H1 (cell line): ENCODE data around the gene UBAC1. TPM values are rescaled to one million over a fixed set of nuclear protein-coding genes. Genes with fewer than 3 reads are reported as not detected.

Experiments used
- CTCF ChIA-PET: fragments of 300-600 bp; sonication (Branson Sonifier 250); formaldehyde crosslinking; loops from one replicate; lab custom pipeline; 2021; ENCODE audit not compliant: partially characterized antibody; lab: Charles Lee
- POLR2A ChIA-PET: fragments of 300-600 bp; sonication (Branson Sonifier 250); formaldehyde crosslinking; loops from one replicate; lab custom pipeline; 2021; ENCODE audit warnings: inconsistent platforms; ENCODE audit not compliant: partially characterized antibody; lab: Charles Lee
- DNase-seq, 2 experiments: peaks; one replicate each; pipeline versions ENCODE4 v3.0.0 to v3.0.0-alpha.2; 2010 to 2022; ENCODE audit warnings: low spot score in 2 of 2, low read depth in 1 of 2, mixed read lengths in 1 of 2
- FAIRE-seq: peaks from 2 replicates; lab custom pipeline; 2011; peaks lifted over from hg19 to GRCh38; lab: Jason Lieb, UNC
- H2AFZ ChIP-seq: 2 replicates; pipeline ENCODE4 v1.8.1; 2012; ENCODE audit warnings: low read length, inconsistent platforms
- H2AK5ac ChIP-seq: 2 replicates; pipeline ENCODE4 v1.6.1; 2013; ENCODE audit warnings: low read depth, low read length
- H2BK120ac ChIP-seq: replicated peaks from 2 replicates; pipeline ENCODE3; 2013; ENCODE audit warnings: low read depth, low read length, inconsistent platforms
- H2BK12ac ChIP-seq: 2 replicates; pipeline ENCODE4 v1.6.1; 2013; ENCODE audit warnings: low read depth, low read length
- H2BK15ac ChIP-seq: 2 replicates; pipeline ENCODE4 v1.6.1; 2013; ENCODE audit warnings: low read length
- H2BK20ac ChIP-seq: 2 replicates; pipeline ENCODE4 v1.6.1; 2013; ENCODE audit warnings: low read length
- H2BK5ac ChIP-seq: 2 replicates; pipeline ENCODE4 v1.6.1; 2013; ENCODE audit warnings: low read depth, low read length
- H3K14ac ChIP-seq: 2 replicates; pipeline ENCODE4 v1.6.1; 2013; ENCODE audit warnings: inconsistent platforms; ENCODE audit not compliant: insufficient read length
- H3K18ac ChIP-seq: 2 replicates; pipeline ENCODE4 v1.6.1; 2013; ENCODE audit warnings: low read length; ENCODE audit errors: extremely low read depth
- H3K23ac ChIP-seq: 2 replicates; pipeline ENCODE4 v1.6.1; 2013; ENCODE audit warnings: inconsistent platforms; ENCODE audit not compliant: insufficient read length
- H3K23me2 ChIP-seq: 2 replicates; pipeline ENCODE4 v1.6.1; 2013; ENCODE audit warnings: low read depth, low read length
- H3K27ac ChIP-seq: 2 replicates; pipeline ENCODE4 v1.6.1; 2011; ENCODE audit warnings: low read depth, low read length, inconsistent platforms
- H3K27me3 ChIP-seq, 4 experiments: replicated peaks in 1 of 4; 1 replicate in 1 of 4; 2 replicates in 3 of 4; pipeline versions ENCODE4 v1.6.1 to v1.8.1; 2011 to 2013; ENCODE audit warnings: low read length in 3 of 4, mild to moderate bottlenecking in 3 of 4, inconsistent platforms in 2 of 4, mixed read lengths in 2 of 4, moderate library complexity in 1 of 4; ENCODE audit not compliant: control insufficient read depth in 3 of 4, insufficient read depth in 3 of 4; ENCODE audit errors: extremely low read depth in 1 of 4
- H3K36me3 ChIP-seq, 4 experiments: 2 replicates each; pipeline versions ENCODE4 v1.6.1 to v1.8.1; 2011 to 2013; ENCODE audit warnings: mild to moderate bottlenecking in 4 of 4, low read length in 3 of 4, moderate library complexity in 2 of 4, control low read depth in 1 of 4, inconsistent platforms in 1 of 4; ENCODE audit not compliant: insufficient read depth in 4 of 4, control insufficient read depth in 2 of 4
- H3K4ac ChIP-seq: replicated peaks from 2 replicates; pipeline ENCODE3; 2013; ENCODE audit warnings: low read length, low read depth, mixed read lengths, inconsistent platforms; ENCODE audit not compliant: insufficient read length
- H3K4me1 ChIP-seq, 4 experiments: replicated peaks in 1 of 4; 1 replicate in 1 of 4; 2 replicates in 3 of 4; pipeline versions ENCODE4 v1.6.1 to v1.8.1; 2011 to 2013; ENCODE audit warnings: low read length in 3 of 4, inconsistent platforms in 2 of 4, mixed read lengths in 1 of 4; ENCODE audit not compliant: insufficient read depth in 4 of 4, control insufficient read depth in 3 of 4
- H3K4me2 ChIP-seq, 2 experiments: 2 replicates each; pipeline versions ENCODE4 v1.6.1 to v1.8.1; 2011 to 2013; ENCODE audit warnings: low read depth in 2 of 2, low read length in 2 of 2, control low read depth in 1 of 2, inconsistent platforms in 1 of 2, mild to moderate bottlenecking in 1 of 2; ENCODE audit not compliant: insufficient read depth in 1 of 2
- H3K4me3 ChIP-seq, 4 experiments: fragments of 200-600, 300-600 bp in 1 of 4; sonication (generic), shearing (Covaris generic), sonication (Bioruptor Twin) in 1 of 4; 2 replicates each; pipeline versions ENCODE4 v1.5.1 to v1.8.1; 2011 to 2016; ENCODE audit warnings: low read length in 4 of 4, low read depth in 3 of 4, control low read depth in 2 of 4, inconsistent platforms in 2 of 4, mild to moderate bottlenecking in 2 of 4, mixed read lengths in 1 of 4, moderate library complexity in 1 of 4; ENCODE audit not compliant: insufficient read depth in 2 of 4; ENCODE audit errors: extremely low read depth in 1 of 4
- H3K56ac ChIP-seq: replicated peaks from 2 replicates; pipeline ENCODE3; 2013; ENCODE audit warnings: low read depth, mild to moderate bottlenecking, mixed read lengths, low read length, inconsistent platforms; ENCODE audit not compliant: insufficient read length
- H3K79me1 ChIP-seq: 2 replicates; pipeline ENCODE4 v1.6.1; 2013; ENCODE audit warnings: low read depth, low read length, control low read depth
- H3K79me2 ChIP-seq, 2 experiments: 2 replicates each; pipeline versions ENCODE4 v1.6.1 to v1.8.1; 2012 to 2013; ENCODE audit warnings: low read length in 2 of 2, mild to moderate bottlenecking in 2 of 2, inconsistent platforms in 1 of 2; ENCODE audit not compliant: insufficient read depth in 2 of 2, control insufficient read depth in 1 of 2
- H3K9ac ChIP-seq, 4 experiments: replicated peaks in 1 of 4; 1 replicate in 1 of 4; 2 replicates in 3 of 4; pipeline versions ENCODE4 v1.6.1 to v1.8.1; 2011 to 2013; ENCODE audit warnings: low read depth in 3 of 4, low read length in 3 of 4, control low read depth in 2 of 4, mild to moderate bottlenecking in 2 of 4, moderate library complexity in 2 of 4, inconsistent platforms in 1 of 4; ENCODE audit errors: extremely low read depth in 1 of 4
- H3K9me3 ChIP-seq, 2 experiments: 2 replicates each; pipeline versions ENCODE4 v1.6.1 to v1.8.1; 2012 to 2013; ENCODE audit warnings: mild to moderate bottlenecking in 2 of 2, moderate library complexity in 2 of 2, control low read depth in 1 of 2, inconsistent platforms in 1 of 2, low read depth in 1 of 2, low read length in 1 of 2, mixed read lengths in 1 of 2; ENCODE audit not compliant: insufficient read depth in 2 of 2
- H4K20me1 ChIP-seq, 2 experiments: replicated peaks in 1 of 2; 2 replicates each; pipeline versions ENCODE3 to v1.8.1; 2011 to 2013; ENCODE audit warnings: inconsistent platforms in 2 of 2, low read length in 2 of 2, mild to moderate bottlenecking in 1 of 2; ENCODE audit not compliant: insufficient read depth in 2 of 2, control insufficient read depth in 1 of 2
- H4K5ac ChIP-seq: 2 replicates; pipeline ENCODE4 v1.6.1; 2013; ENCODE audit warnings: low read length, low read depth, mixed read lengths, inconsistent platforms; ENCODE audit not compliant: insufficient read length
- H4K8ac ChIP-seq: 2 replicates; pipeline ENCODE4 v1.8.0; 2013; ENCODE audit warnings: mild to moderate bottlenecking, moderate library complexity, low read length, inconsistent platforms; ENCODE audit not compliant: insufficient read depth; ENCODE audit errors: extremely low read depth
- H4K91ac ChIP-seq: replicated peaks from 2 replicates; pipeline ENCODE3; 2013; ENCODE audit warnings: low read length, mixed read lengths, inconsistent platforms; ENCODE audit not compliant: insufficient read length
- BACH1 ChIP-seq: IDR thresholded peaks from 2 replicates; pipeline ENCODE4 v1.6.1; 2012; ENCODE audit warnings: low read length, improper control_type of control experiment
- BRCA1 ChIP-seq: IDR thresholded peaks from 2 replicates; pipeline ENCODE4 v1.6.1; 2012; ENCODE audit warnings: low read depth, low read length, improper control_type of control experiment
- CHD2 ChIP-seq: IDR thresholded peaks from 2 replicates; pipeline ENCODE4 v1.6.1; 2012; ENCODE audit warnings: low read length, improper control_type of control experiment
- GABPA ChIP-seq: IDR thresholded peaks from 2 replicates; pipeline ENCODE4 v1.6.1; 2011; ENCODE audit warnings: mild to moderate bottlenecking, low read length, moderate library complexity, borderline replicate concordance; ENCODE audit not compliant: insufficient read depth
- NRF1 ChIP-seq: IDR thresholded peaks from 2 replicates; pipeline ENCODE4 v1.6.1; 2011; ENCODE audit warnings: mild to moderate bottlenecking, low read depth, low read length, improper control_type of control experiment
- PHF8 ChIP-seq: fragments of 200-600 bp; sonication (generic); conservative IDR thresholded peaks from 2 replicates; pipeline ENCODE4 v1.7.1; 2012; ENCODE audit warnings: low read depth, mild to moderate bottlenecking, inconsistent platforms, low read length, moderate library complexity
- SIN3A ChIP-seq, 2 experiments: IDR thresholded peaks in 1 of 2; conservative IDR thresholded peaks in 1 of 2; 2 replicates each; pipeline ENCODE4 v1.6.1; 2011 to 2012; ENCODE audit warnings: low read length in 2 of 2, improper control_type of control experiment in 1 of 2, low read depth in 1 of 2, mild to moderate bottlenecking in 1 of 2
- SIRT6 ChIP-seq: IDR thresholded peaks from one replicate; pipeline ENCODE4 v1.7.1; 2012; ENCODE audit warnings: low read length, inconsistent platforms
- SP1 ChIP-seq: IDR thresholded peaks from 2 replicates; pipeline ENCODE4 v1.6.1; 2011; ENCODE audit warnings: low read depth, low read length
- SUZ12 ChIP-seq: fragments of 200-600 bp; sonication (generic); IDR thresholded peaks from 2 replicates; pipeline ENCODE4 v1.6.1; 2012; ENCODE audit warnings: mild to moderate bottlenecking, inconsistent platforms, low read length, moderate library complexity, mixed read lengths
- TBP ChIP-seq: IDR thresholded peaks from 2 replicates; pipeline ENCODE4 v1.6.1; 2011; ENCODE audit warnings: low read depth, low read length, improper control_type of control experiment
- TEAD4 ChIP-seq: IDR thresholded peaks from 2 replicates; pipeline ENCODE4 v1.6.1; 2012; ENCODE audit warnings: low read depth, low read length, inconsistent platforms, mixed read lengths
- ZNF274 ChIP-seq: IDR thresholded peaks from 2 replicates; pipeline ENCODE4 v1.7.0; 2012; ENCODE audit warnings: low read length, borderline replicate concordance; ENCODE audit errors: extremely low read depth
- WGBS, 2 experiments: shearing (Covaris generic) in 1 of 2; methylation state at CpG; one replicate each; pipeline versions ENCODE4 v1.1.6 to v1.1.7; 2013 to 2015; ENCODE audit warnings: low lambda C conversion rate in 2 of 2, mixed read lengths in 2 of 2, inconsistent platforms in 1 of 2, low coverage in 1 of 2, missing lambda C conversion rate in 1 of 2; ENCODE audit not compliant: insufficient replicate concordance in 2 of 2, insufficient coverage in 1 of 2, insufficient read length in 1 of 2; ENCODE audit errors: extremely low coverage in 1 of 2, missing lambda C conversion rate in 1 of 2; 5-methylcytosine and 5-hydroxymethylcytosine counted together
- polyA plus RNA-seq, 7 experiments: library from polyadenylated mRNA; depleted of rRNA in 3 of 7; stranded (reverse) in 5 of 7; unstranded in 2 of 7; fragments of >200 nt in 5 of 7; fragments of 200-250 nt in 2 of 7; gene quantifications; 1 replicate in 5 of 7; 2 replicates in 1 of 7; 4 replicates in 1 of 7; pipeline versions ENCODE4 v1.2.1 to v1.2.3, GENCODE V29; 2011 to 2013; ENCODE audit warnings: missing spikeins in 2 of 7, mixed read lengths in 2 of 7
- total RNA-seq: library from RNA; stranded (reverse); fragmentation: NEBNext Ultra II Directional; extraction: Animal tissue kit (Norgen Biotek cat#: 25700); gene quantifications from 2 replicates; pipeline ENCODE4 v1.2.1, GENCODE V29; 2021

UBAC1 gene
- total and polyA plus RNA-seq, 2 of the 8 experiments (the other 6 are each of a cell fraction or from before 2014, with no cell fraction given): 59.3 to 85.2 TPM

DNA sequence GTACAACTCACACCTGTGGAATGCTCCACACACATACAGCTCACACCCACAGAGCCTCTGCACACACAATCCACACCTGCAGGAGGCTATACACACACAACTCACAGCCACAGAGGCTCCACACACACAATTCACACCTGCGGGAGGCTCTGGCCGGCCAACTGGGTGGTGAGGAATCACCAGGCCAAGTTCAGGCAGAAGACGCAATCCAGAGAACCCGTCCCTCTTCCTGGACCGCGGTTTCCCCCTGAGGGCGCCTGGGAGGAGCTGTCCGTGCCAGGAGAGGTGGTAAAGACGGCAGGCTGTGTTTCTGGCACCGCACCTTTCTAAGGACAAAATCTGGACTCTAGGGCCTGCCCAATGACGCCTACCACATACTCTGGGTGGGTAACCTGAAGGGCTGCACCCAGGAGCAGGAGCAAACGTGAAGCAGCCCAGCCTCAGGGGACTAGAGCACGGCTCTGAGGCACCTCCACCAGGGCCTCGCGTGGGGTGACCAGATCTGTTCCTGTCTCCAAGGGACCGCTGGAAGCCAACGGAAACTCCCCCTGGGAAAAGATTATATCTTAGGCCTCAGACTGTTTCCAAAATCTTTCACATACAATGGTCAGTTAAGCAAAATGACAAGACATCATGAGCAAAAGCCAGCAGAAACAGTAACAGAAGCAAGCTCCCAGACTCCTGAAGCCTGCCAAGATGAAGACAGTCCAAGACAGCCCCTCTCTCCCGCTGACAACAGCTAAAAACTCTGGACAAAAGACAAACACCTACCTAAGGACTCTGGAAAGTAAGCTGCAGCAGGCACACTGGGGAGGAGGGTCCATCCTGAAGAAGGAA, 70.8 kb downstream of the UBAC1 start:
- 85% methylated on average over 18 of the region's 18 CpGs; no CpG with 5 or more reads in 1 of the 2 experiments for WGBS, 2 experiments
- H3K56ac ChIP-seq: no peak overlapping the region
- H4K91ac ChIP-seq: no peak overlapping the region
- H2BK5ac ChIP-seq: peak overlapping the region; percentile 71; the same call in 1 of the 2 replicates
- no peak overlapping the region for H2BK120ac ChIP-seq
- no peak overlapping the region for H3K27ac ChIP-seq
- H3K27me3 ChIP-seq: no peaks in the 10 kb centered on the region
- H3K79me2 ChIP-seq: peaks cover 71 to 100% of the 10 kb centered on the region in 2 experiments
- CTCF ChIA-PET: interaction anchor here (0.6 to 4.1 kb wide), 7 partner anchors 24 to 94 kb away, joined by 3 to 15 read pairs (median 3); no protein-coding TSS in a partner anchor
- no peak overlapping the region for H3K18ac ChIP-seq
- H3K4me3 ChIP-seq: no peak overlapping the region; a peak in 1 of 8 replicates
- no peak overlapping the region for H2BK15ac ChIP-seq
- no peak overlapping the region for H2BK20ac ChIP-seq
- H3K23ac ChIP-seq: no peak overlapping the region
- H3K23me2 ChIP-seq: no peaks in the 10 kb centered on the region
- peaks cover 58 to 63% of the 10 kb centered on the region in 2 experiments for H4K20me1 ChIP-seq
- no peak overlapping the region for H3K14ac ChIP-seq
- no peak overlapping the region for H4K8ac ChIP-seq
- no peaks in the 10 kb centered on the region for H3K36me3 ChIP-seq
- peaks cover 3 to 56% (median 39%) of the 10 kb centered on the region in 4 experiments for H3K4me1 ChIP-seq
- no peak overlapping the region for H3K4me2 ChIP-seq
- peaks cover 32% of the 10 kb centered on the region for H3K79me1 ChIP-seq
- no peak overlapping the region for H3K4ac ChIP-seq
- H4K5ac ChIP-seq: no peak overlapping the region
- no peaks in the 10 kb centered on the region for H3K9me3 ChIP-seq
- TF ChIP-seq SIRT6 (no peak), SUZ12 (no peak), CHD2 (no peak), NRF1 (no peak), SIN3A (conservative IDR thresholded peaks at IDR 0.05 in 1 of 2, IDR thresholded peaks at IDR 0.05 in 1 of 2; ENCODE audit: low read depth in 1 of 2, low read length in 2 of 2) (no peak), BRCA1 (no peak), PHF8 (no peak), TBP (no peak), GABPA (no peak), SP1 (no peak), ZNF274 (no peak), BACH1 (no peak), TEAD4 (no peak)
- DNase-seq: no peak
- H2AK5ac ChIP-seq: no peak overlapping the region
- no peak for FAIRE-seq
- H3K9ac ChIP-seq: no peak overlapping the region
- POLR2A ChIA-PET: interaction anchor here (0.9 to 1.2 kb wide), 4 partner anchors 10 to 26 kb away, joined by 3 to 7 read pairs (median 4); no protein-coding TSS in a partner anchor
- 0 out of 2 replicates have a peak overlapping the region, but pooled peaks have one; percentile 27 for H2BK12ac ChIP-seq
- H2AFZ ChIP-seq: no peak overlapping the region
